Suppressor macrophage (primary cell): ENCODE results near the gene LRP1.

Experiments
- DNase-seq, 4 experiments: peaks; one replicate each; pipeline ENCODE4 v3.0.0-alpha.2; 2020 to 2022
- total RNA-seq, 17 experiments: gene quantifications; one replicate each; lab custom pipeline; 2026; ENCODE audit warnings: mixed read lengths in 6 of 17, inconsistent platforms in 3 of 17; lab: John Stamatoyannopoulos, UW

Gene LRP1
- 810 to 4,184 (median 1,409) reads per million in 17 experiments for total RNA-seq

- DNase-seq: peak; percentile 88 to 96 (median 91)
Observed at GRCh38 chr12:57127726-57128518, at the start of gene LRP1. TSS of gene LRP1 (plus strand) at chr12:57128483. CDS start at chr12:57128965, 482 bp downstream.

- peak; percentile 98 to 100 (median 99) for DNase-seq
Observed at GRCh38 chr12:57078519-57079404, 49.5 kb upstream of the LRP1 start, which contains the start of gene NEMP1. TSS of gene NEMP1 (minus strand) at chr12:57078791. CDS start at chr12:57078745, 46 bp downstream.

- no peak for DNase-seq
Observed at GRCh38 chr12:57079821-57080220, 48.5 kb upstream of the LRP1 start.

- DNase-seq: no peak
Observed at GRCh38 chr12:57080855-57081254, 47.4 kb upstream of the LRP1 start.

- peak; percentile 21 to 56 (median 50) for DNase-seq
Observed at GRCh38 chr12:57085999-57086492, 42.2 kb upstream of the LRP1 start.

GRCh38 chr12:57086493-57087009, 41.7 kb upstream of the LRP1 start:
- DNase-seq: peak; percentile 44 to 80 (median 62)

- DNase-seq: peak; percentile 90 to 97 (median 92)
Observed at GRCh38 chr12:57087010-57087690, 41.1 kb upstream of the LRP1 start.

GRCh38 chr12:57087691-57088353, 40.5 kb upstream of the LRP1 start:
- DNase-seq: peak; percentile 87 to 94 (median 91)

GRCh38 chr12:57088354-57089270, 39.7 kb upstream of the LRP1 start, which contains the start of gene NAB2:
TSS of gene NAB2 (plus strand) at chr12:57089114. CDS start at chr12:57089272, 158 bp downstream.
- peak; percentile 96 to 100 (median 98) for DNase-seq

GRCh38 chr12:57089271-57090245, 38.7 kb upstream of the LRP1 start:
- peak; percentile 65 to 84 (median 80) for DNase-seq

- DNase-seq: no peak
Observed at GRCh38 chr12:57090490-57090889, 37.8 kb upstream of the LRP1 start.

GRCh38 chr12:57090924-57091637, 37.2 kb upstream of the LRP1 start:
- no peak for DNase-seq

- DNase-seq: no peak
Observed at GRCh38 chr12:57091638-57092528, 36.4 kb upstream of the LRP1 start.

- DNase-seq: no peak
Observed at GRCh38 chr12:57092529-57092862, 35.8 kb upstream of the LRP1 start.

- DNase-seq: no peak
Observed at GRCh38 chr12:57092876-57093414, 35.3 kb upstream of the LRP1 start.

GRCh38 chr12:57093415-57094207, 34.7 kb upstream of the LRP1 start:
- DNase-seq: peak; percentile 60 to 84 (median 74)
